ENCODE measurements around the gene DPYSL4.

The DPYSL4 gene

DNA sequence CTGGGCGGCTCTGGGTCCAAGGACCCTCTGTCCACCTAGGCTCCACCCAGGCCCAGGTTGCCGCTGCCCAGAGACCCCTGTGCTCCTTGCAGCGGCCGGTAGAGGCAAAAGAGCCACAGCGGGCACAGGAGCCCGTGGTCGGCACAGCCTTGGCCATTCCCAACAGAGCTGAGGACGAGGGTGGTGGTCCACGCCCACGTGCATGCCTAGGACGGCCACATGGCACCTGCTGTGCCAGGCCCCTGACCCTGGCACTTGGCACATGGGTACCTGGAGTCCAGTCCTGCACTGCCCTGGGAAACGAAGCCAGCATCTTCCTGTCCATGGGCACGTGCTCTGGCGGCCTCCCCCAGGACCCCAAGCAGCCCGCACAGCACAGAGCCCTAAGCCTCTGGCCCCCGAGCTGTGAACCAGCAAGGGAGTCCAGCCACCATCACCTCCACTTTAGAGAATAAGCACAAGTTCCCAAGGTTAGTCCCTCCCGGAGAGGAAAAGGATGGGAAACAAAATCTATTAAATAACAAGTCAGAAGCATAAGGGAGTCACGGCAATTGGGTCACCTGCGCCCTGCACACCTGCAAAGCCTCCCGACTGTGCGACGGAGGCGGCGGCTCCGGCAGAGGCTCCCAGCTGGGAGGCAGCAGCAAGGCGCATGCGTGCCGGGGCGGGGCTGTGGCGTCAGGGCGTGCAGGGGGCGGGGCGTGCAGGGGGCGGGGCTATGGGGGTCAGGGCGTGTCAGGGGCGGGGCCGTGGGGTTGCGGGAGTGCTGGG, 61.9 kb downstream of the DPYSL4 start:
- no peak for TF ChIP-seq CTCF (IDR thresholded peaks at IDR 0.05; ENCODE audit: insufficient read depth, low read depth, low read length, missing control alignments)
- H3K4me3 ChIP-seq (ENCODE audit: low read length), result no peak overlapping the region
- no peak for DNase-seq (ENCODE audit: low read depth)

DNA sequence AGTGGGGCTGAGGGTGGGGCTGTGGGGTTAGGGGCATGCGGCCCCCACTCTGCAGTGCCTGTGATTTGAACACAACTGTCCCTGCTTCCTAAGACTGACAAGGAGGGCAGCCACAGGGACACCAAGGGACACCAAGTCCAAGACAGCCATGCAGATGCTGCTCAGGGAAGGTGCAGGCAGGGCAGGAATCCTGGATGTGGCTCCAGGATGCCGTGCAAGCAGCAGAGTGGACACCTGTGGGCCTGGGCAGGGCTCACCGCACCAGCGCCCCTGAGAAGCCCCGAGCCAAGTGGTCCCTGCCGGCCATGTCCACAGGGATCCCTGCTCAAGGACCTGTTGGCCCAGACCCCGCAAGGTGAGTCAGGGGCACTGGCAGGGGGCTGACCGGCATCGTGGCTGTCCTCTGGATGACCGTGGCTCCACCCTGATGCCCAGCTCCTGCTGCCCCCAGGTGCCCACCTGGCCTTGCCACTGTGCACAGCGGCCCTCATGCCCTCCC, 62.5 kb downstream of the DPYSL4 start:
- no peak for DNase-seq (ENCODE audit: low read depth)
- TF ChIP-seq CTCF (IDR thresholded peaks at IDR 0.05; ENCODE audit: insufficient read depth, low read depth, low read length, missing control alignments), result no peak
- H3K4me3 ChIP-seq (ENCODE audit: low read length), result no peak overlapping the region

DNA sequence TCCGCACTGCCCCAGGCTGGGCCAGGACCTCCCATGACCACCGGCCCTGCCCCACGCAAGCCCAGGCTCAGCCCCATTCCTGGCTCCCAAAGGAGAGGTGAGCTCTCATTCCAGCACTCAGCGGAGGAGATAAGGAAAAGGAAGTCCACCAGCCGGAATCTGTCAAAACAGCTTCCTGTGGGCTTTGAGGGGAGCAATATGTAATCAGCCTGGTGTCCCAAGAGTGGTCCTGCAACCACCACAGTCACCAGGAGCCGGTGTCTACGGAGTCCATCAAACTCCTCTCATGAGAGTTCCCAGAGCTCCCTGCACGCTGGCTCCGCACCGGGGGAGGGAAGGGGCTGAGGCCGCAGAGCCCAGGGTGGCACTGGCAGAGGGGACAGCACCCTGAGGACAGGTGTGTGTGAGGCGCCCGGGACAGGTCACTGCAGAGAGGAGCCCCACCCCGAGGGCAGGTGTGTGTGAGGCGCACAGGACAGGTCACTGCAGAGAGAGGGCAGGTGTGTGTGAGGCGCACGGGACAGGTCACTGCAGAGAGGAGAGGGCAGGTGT, 63.2 kb downstream of the DPYSL4 start:
- TF ChIP-seq CTCF (IDR thresholded peaks at IDR 0.05; ENCODE audit: insufficient read depth, low read depth, low read length, missing control alignments), result no peak
- DNase-seq (ENCODE audit: low read depth), result no peak
- H3K4me3 ChIP-seq (ENCODE audit: low read length), result no peak overlapping the region

GRCh38 chr10:132250481-132251475, 64.0 kb downstream of the DPYSL4 start:
- H3K4me3 ChIP-seq (ENCODE audit: low read length), result no peak overlapping the region
- no peak for TF ChIP-seq CTCF (IDR thresholded peaks at IDR 0.05; ENCODE audit: insufficient read depth, low read depth, low read length, missing control alignments)
- DNase-seq (ENCODE audit: low read depth), result no peak

DNA sequence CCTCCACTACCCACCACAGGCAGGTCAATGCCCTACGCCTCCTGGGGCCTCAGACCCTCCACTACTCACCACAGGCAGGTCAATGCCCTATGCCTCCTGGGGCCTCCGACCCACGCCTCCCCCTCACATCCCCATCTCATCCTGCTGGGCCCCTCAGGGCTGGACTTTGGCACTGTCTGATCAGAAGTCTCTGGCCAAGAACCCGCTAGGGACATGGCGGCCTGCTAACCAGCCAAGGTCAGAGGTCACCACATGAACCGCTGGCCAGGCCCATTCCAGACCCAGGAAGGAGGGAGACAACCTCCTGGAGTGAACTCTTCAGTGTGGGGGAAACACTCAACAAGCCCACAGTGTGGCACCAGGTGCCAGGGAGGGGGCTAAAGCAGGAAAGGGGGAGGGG, 65.2 kb downstream of the DPYSL4 start:
- no peak overlapping the region for H3K4me3 ChIP-seq (ENCODE audit: low read length)
- no peak for DNase-seq (ENCODE audit: low read depth)
- TF ChIP-seq CTCF (IDR thresholded peaks at IDR 0.05; ENCODE audit: insufficient read depth, low read depth, low read length, missing control alignments), result no peak

GRCh38 chr10:132252412-132252811, 65.7 kb downstream of the DPYSL4 start:
- TF ChIP-seq CTCF (IDR thresholded peaks at IDR 0.05; ENCODE audit: insufficient read depth, low read depth, low read length, missing control alignments), result no peak
- no peak overlapping the region for H3K4me3 ChIP-seq (ENCODE audit: low read length)
- DNase-seq (ENCODE audit: low read depth), result no peak
